GM19324 (cell line): ENCODE results near the gene TMPRSS3.

Experiments
- ATAC-seq: cut with Tn5 transposase; IDR thresholded peaks from one replicate; pipeline ENCODE4 v1.9.1; 2021; ENCODE audit warnings: mild to moderate bottlenecking, moderate library complexity; ENCODE audit not compliant: unreplicated experiment, low FRiP score

Gene TMPRSS3

DNA sequence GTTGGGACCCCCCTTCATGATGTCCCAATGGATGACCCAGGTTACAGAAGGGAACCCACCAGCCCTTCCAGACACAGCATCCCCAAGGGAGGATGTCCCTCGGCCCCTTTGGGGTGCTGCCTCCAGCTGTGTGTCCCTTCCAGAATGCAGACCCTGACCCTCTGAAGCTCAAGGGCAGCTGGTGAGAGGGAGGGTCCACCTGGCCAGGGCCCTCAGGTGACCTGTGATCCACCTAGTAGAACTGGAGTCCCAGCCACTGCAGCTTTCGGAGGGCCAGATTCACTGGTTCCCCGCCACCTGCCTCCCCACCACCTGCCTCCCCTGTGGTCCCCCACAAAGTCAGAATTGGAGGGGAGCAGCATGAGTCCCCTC lies 19.9 kb downstream of the TMPRSS3 start:
- ATAC-seq = no peak

GRCh38 chr21:42375506-42375905 lies 20.3 kb downstream of the TMPRSS3 start:
- ATAC-seq = no peak

GRCh38 chr21:42374864-42375499 lies 20.9 kb downstream of the TMPRSS3 start:
- no peak for ATAC-seq

DNA sequence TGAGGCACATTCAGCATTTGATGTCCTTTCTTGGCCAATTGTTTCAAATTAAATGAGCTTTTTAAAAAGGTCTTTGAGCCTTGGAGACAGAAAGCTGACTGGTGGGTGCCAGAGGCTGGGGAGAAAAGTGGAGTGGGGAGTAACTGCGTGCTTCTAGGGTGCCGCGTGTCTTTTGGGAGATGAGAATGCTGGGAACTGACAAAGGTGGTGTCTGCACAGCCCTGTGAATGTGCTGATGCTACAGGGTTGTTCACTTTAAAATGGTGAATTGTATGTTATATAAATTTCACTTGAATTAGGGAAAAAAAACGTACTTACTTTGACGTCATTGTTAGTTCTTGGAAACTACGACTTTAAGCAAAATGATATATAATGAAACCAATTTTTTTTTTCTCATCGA lies 21.4 kb downstream of the TMPRSS3 start:
- no peak for ATAC-seq

DNA sequence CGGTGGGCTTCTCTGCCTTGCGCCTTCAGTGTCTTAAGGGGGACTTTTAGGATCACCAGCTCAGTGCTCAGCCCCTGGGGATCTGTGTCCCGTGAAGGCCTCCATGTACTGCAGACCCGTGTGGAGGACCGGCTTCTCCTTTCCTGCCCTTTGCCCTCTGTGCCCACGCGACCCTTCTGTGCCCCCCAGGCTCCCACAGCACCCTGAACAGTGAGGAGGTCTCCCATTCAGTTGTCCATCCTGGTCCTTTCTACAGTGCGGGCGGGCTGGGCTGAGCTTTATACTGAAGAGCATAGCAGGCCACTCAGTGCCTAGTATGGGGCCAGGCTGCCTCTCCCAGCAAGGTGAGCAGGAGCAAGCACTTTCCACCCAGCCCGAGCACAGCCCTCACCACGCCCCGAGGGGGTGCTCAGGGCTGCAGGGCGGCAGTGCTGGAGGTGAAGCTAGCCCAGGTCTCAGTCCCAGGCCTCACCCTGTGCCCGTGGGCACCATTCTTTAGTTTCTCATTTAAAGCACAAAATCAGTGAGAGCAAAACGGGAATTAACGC lies 21.9 kb downstream of the TMPRSS3 start:
- no peak for ATAC-seq

DNA sequence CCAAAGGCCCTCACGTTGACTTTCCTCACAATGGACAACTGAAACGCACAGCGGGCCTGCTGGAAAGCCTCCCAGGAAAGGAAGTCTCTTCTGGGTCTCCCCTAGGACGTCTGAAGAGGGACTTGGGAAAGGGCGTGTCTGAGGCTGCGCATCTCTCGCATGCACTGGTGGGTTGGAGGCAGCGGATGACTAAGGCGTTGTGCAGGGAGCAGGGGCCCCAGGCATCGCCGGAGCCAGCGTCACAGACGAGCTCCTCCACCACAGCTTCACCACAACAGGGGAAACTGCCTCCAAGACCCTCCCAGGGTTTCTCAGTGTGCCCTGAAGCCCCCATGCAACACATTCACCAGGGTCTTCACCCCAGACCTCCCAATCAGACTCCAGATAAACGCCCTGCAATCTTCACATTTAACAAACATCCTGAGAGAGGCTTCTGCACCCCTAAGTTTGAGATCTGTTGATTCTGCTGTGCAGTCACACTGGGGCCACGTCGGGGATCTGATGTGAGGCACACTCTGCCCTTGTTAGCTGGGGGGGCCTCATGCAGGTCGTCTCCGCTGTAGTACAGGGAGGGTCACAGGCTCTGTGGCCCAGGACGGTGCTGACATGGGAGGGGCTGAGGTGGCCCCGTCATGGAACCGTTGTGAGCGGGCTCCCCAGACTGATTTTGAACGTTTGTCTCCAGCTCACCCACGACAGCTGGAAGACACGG lies 22.5 kb downstream of the TMPRSS3 start:
- no peak for ATAC-seq

- ATAC-seq = no peak
Observed at GRCh38 chr21:42370894-42371654, 24.8 kb downstream of the TMPRSS3 start.

DNA sequence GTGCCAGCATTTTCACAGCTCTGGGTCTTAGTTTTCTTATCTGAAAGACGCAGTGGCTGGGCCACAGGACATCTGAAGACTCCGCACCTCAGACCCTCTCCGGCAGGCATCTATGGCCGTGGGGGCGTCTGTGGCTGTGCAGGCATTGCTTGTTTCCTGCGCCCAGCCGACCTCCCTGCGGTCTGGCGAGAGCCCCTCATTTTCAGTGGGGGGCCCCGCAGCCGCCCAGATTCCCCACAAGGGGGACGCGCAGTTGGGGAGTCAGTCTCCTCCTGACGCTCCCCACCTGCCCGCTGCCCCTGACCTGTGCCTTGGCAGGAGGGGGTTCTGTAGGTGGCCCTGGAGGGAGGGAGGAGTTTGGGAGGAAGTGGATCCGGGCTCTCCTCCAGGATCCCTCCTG lies 26.0 kb downstream of the TMPRSS3 start:
- no peak for ATAC-seq

GRCh38 chr21:42367367-42368165 lies 28.3 kb downstream of the TMPRSS3 start:
- ATAC-seq = no peak

DNA sequence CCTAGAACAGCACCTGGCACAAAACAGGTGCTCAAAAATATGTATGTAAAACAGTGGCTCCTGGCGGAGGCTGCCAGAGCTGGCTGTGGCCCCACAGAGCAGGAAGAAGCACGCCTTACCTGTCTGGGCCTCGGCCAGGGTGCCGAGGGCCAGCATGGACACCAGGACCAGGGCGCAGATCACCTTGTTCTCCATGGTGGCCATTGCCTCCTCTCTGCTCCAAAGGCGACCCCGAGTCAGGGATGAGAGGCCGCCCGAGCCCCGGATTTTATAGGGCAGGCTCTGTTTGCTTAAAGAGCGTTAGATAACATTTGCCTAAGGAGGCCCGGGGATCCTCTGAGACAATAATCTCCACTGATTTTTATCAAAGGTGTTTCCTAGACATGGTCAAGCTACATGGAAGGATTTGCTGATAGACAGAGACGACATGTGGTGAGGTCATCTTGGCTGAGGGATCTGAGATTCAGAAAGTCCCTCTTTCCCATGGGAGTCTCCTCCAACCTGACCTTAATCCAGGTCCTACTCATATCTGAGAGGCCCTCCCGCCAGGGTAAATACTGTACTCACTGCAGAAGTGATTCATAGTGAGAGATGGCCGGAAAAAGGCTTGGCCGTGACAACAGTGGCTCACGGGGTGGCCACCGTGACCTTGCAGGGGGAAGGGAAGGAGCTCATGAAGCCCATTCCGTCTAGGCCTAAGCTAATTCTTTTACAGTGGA lies 29.4 kb downstream of the TMPRSS3 start, which contains the start of gene TFF1:
TFF1 (minus strand) TSS at position 244 of the 719 bp plus-strand sequence; CDS start at position 204, 40 bp downstream.
- ATAC-seq = no peak

DNA sequence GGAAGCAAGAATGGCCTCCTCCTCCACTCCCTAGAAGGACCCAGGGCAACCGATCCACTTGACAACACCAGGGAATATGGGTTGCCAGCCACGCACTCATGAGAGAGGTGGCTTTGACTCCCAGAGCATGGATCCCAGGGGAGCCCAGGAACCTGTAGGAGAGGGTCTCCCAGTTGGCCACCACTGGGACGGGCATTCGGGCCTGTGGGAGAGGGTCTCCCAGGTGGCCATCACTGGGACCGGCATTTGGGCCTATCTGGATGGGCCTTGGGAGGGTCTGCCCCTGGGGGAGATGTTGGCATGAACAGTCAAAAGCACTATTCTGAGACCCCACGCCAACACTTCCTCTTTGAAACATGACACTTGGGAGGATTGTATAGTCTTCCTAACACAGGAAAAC lies 30.1 kb downstream of the TMPRSS3 start:
- ATAC-seq = no peak

- no peak for ATAC-seq
Observed at GRCh38 chr21:42364304-42364865, 31.5 kb downstream of the TMPRSS3 start.

DNA sequence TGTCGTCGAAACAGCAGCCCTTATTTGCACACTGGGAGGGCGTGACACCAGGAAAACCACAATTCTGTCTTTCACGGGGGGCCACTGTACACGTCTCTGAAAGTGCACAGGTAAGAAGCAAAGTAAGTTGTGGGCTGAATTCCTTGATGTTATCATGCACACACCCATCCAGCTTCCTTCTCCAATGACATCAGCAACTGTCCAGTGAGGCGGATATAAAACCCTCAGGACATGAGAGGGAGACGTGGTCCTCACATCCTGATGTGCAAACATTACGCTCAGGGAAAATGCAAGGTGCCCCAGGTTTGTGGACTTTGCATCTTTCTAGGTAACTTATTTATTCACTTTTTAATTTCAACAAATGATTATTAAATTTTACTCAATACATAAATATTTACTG lies 32.5 kb downstream of the TMPRSS3 start:
- ATAC-seq = no peak

- ATAC-seq = no peak
Observed at GRCh38 chr21:42362700-42363099, 33.2 kb downstream of the TMPRSS3 start.

GRCh38 chr21:42362198-42362597 lies 33.7 kb downstream of the TMPRSS3 start:
- ATAC-seq = no peak

- ATAC-seq = no peak
Observed at GRCh38 chr21:42361286-42361685, 34.6 kb downstream of the TMPRSS3 start.

DNA sequence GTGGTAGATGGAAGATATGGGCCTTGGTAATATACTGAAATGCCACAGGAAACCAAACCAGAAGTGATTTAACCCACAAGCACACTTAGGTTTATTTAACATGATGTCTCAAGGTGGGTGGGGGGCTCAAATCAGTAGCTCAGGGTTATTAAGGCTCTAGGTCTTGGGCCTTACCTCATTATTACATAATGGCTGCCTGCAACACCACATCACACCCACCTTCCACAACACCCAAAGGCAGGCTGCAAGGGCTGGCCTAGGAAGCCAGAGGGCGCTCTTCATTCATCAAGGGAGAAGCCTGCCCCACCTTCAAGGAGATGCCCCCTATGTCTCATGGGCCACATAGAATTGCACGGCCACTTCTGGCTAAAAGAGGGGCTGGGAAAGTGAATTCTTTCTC lies 35.5 kb downstream of the TMPRSS3 start:
- ATAC-seq = no peak

- no peak for ATAC-seq
Observed at GRCh38 chr21:42358937-42359336, 36.9 kb downstream of the TMPRSS3 start.

GRCh38 chr21:42358261-42358660 lies 37.6 kb downstream of the TMPRSS3 start:
- ATAC-seq = no peak
